Left forelimb (tissue), 1 donor: ENCODE measurements around the gene HS6ST3.
"Not testable (repeated sequence)": the region's sequence is repeated elsewhere in the genome, so short reads cannot be mapped to it uniquely, and the experiment has no call there.

Experiments used
- DNase-seq: peaks from one replicate; pipeline ENCODE4 v3.0.0-alpha.2; 2018; ENCODE audit warnings: low spot score

Gene HS6ST3

GRCh38 chr13:96089749-96090239 is at the start of gene HS6ST3:
Gene HS6ST3, plus strand, starts transcription at chr13:96090107.
- DNase-seq = no peak

- DNase-seq = no peak
Measured at GRCh38 chr13:96041326-96042110, 48.4 kb upstream of the HS6ST3 start.

- DNase-seq = no peak
Measured at GRCh38 chr13:96044238-96044637, 45.7 kb upstream of the HS6ST3 start.

- DNase-seq = not testable (repeated sequence)
Measured at GRCh38 chr13:96046449-96047126, 43.3 kb upstream of the HS6ST3 start.

- not testable (repeated sequence) for DNase-seq
Measured at GRCh38 chr13:96050955-96051354, 39.0 kb upstream of the HS6ST3 start.

GRCh38 chr13:96051491-96051890 is 38.4 kb upstream of the HS6ST3 start:
- DNase-seq = not testable (repeated sequence)

GRCh38 chr13:96051946-96052345 is 38.0 kb upstream of the HS6ST3 start:
- not testable (repeated sequence) for DNase-seq

GRCh38 chr13:96052656-96053002 is 37.3 kb upstream of the HS6ST3 start:
- no peak for DNase-seq

- peak; percentile 95 for DNase-seq
Measured at GRCh38 chr13:96053003-96053703, 36.8 kb upstream of the HS6ST3 start, which contains the start of gene UGGT2. Gene UGGT2, minus strand, starts transcription at chr13:96053401. Its CDS starts 89 bp downstream, at chr13:96053312.

GRCh38 chr13:96065849-96066248 is 24.1 kb upstream of the HS6ST3 start:
- DNase-seq = no peak

GRCh38 chr13:96068729-96069128 is 21.2 kb upstream of the HS6ST3 start:
- no peak for DNase-seq

GRCh38 chr13:96071504-96071903 is 18.4 kb upstream of the HS6ST3 start:
- DNase-seq = no peak

GRCh38 chr13:96072392-96072791 is 17.5 kb upstream of the HS6ST3 start:
- DNase-seq = no peak

GRCh38 chr13:96075953-96076543 is 13.9 kb upstream of the HS6ST3 start:
- no peak for DNase-seq

GRCh38 chr13:96080676-96081075 is 9.2 kb upstream of the HS6ST3 start:
- no peak for DNase-seq

GRCh38 chr13:96081888-96082287 is 8.0 kb upstream of the HS6ST3 start:
- no peak for DNase-seq

- DNase-seq = no peak
Measured at GRCh38 chr13:96082640-96083039, 7.3 kb upstream of the HS6ST3 start.

- no peak for DNase-seq
Measured at GRCh38 chr13:96086736-96087135, 3.2 kb upstream of the HS6ST3 start.

- DNase-seq = no peak
Measured at GRCh38 chr13:96089139-96089538, 768 bp upstream of the HS6ST3 start.

GRCh38 chr13:96090240-96091101 is 564 bp downstream of the HS6ST3 start:
- DNase-seq = peak; percentile 67
